ENCODE data around the gene HMGCLL1.

HMGCLL1 gene

GRCh38 chr6:55578537-55579363, at the start of gene HMGCLL1:
Gene HMGCLL1, minus strand, starts transcription at chr6:55579192. Its CDS starts 137 bp downstream, at chr6:55579055.
- DNase-seq (ENCODE audit: low read depth in 2 of 2): no peak

GRCh38 chr6:55621993-55622392, 43.0 kb upstream of the HMGCLL1 start:
- DNase-seq (ENCODE audit: low read depth in 2 of 2): no peak

GRCh38 chr6:55621244-55621643, 42.3 kb upstream of the HMGCLL1 start:
- DNase-seq (ENCODE audit: low read depth in 2 of 2): no peak

DNA sequence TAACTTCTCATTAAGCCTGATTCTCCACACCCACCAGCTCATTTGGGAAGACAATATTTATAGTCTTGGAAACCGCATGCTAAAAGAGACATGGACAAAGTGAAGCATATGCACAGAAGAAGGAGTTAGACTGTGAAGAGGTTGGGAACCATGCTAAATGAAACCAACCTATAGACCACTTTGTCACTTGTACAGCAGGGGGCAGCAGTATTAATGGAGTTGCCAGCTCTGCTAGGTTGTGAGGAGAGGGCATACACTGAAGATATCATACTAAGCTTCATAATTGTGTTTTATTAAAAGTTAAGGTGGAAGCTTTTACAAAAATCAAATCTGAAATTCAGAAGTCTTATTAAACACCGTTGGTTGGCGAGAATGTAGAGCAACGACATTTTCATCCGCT, 38.3 kb upstream of the HMGCLL1 start:
- no peak for DNase-seq (ENCODE audit: low read depth in 2 of 2)

DNA sequence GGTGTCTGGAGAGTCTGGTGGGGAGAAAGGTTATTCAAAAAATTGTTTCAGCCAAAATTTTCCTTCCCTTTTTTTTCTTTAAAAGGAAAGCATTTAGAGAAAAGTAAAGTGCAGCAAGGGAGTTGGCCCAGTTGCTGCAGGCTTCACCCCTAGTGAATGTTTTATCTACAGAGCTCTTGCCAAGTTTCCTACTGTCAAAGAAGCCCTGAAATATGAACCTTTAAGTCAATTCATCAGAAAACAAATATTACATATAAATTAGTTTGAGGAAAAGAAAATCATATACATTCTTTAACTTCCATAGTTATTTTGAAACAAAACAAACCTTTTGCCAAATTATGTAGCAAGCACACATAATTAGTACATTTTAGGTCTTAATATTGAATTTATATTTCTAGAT, 25.0 kb upstream of the HMGCLL1 start:
- DNase-seq (ENCODE audit: low read depth in 2 of 2): no peak

GRCh38 chr6:55601120-55601519, 22.1 kb upstream of the HMGCLL1 start:
- DNase-seq (ENCODE audit: low read depth in 2 of 2): no peak

DNA sequence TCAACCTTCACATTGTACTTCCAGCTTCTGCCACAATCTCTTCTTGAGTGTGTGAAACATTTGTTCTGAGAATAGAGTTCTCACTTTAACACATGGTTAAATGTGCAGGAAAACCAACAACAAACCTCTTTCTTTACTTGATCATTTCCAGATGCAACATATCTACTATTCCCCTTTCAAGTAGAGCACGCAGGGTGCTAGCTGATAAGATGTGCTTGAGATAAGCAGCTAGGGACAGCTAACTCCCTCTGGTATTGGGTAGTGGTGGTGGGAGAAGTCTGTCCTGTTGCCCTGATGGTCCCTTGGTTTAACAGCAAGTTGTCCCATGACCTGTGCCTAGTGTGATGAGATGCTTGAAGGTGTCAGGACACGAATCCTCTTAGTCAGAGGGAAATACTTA, 15.4 kb upstream of the HMGCLL1 start:
- no peak for DNase-seq (ENCODE audit: low read depth in 2 of 2)

- DNase-seq (ENCODE audit: low read depth in 2 of 2): no peak
Observed at GRCh38 chr6:55584654-55585354, 5.8 kb upstream of the HMGCLL1 start.

DNA sequence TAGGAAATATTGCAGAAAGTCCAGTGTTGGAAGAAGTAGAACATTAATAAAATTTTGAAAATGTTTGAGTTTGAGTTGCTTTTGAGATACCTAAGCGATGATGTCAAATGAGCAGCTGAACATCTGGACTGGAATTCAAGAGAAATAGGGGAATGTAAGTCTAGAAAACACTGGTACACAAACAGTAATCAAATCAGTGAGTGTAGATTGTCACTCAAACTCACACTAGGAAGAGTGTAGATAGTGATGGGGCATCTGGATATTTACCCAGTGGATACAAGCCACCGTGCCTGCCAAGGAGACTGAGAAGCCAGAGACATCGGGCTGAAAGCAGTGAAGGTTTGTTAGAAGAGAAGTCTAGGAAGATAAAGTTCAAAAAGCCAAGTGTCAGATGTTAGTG, 2.2 kb downstream of the HMGCLL1 start:
- no peak for DNase-seq (ENCODE audit: low read depth in 2 of 2)

- DNase-seq (ENCODE audit: low read depth in 2 of 2): no peak
Observed at GRCh38 chr6:55574556-55574955, 4.4 kb downstream of the HMGCLL1 start.

- no peak for DNase-seq (ENCODE audit: low read depth in 2 of 2)
Observed at GRCh38 chr6:55569638-55570037, 9.4 kb downstream of the HMGCLL1 start.

GRCh38 chr6:55568808-55569439, 10.1 kb downstream of the HMGCLL1 start:
- no peak for DNase-seq (ENCODE audit: low read depth in 2 of 2)

DNA sequence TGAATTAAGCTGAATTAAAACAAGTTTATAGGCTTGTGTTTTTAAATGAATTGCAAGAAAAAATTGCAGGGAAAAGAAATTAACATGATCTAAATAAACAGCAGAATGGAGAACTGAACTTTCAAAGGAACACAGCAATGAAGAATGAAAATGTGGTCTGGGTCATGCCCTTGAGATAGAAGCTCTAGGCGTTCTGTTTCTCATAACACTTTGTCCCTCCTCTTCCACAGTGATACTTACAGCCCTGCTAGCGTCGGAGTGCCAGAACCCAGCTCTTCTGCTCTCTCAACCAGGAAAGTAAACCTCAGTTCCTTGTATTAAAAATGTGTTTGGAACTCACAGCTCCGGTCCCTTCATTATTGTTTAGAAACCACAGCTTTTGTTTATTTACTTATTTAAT, 11.4 kb downstream of the HMGCLL1 start:
- no peak for DNase-seq (ENCODE audit: low read depth in 2 of 2)

DNA sequence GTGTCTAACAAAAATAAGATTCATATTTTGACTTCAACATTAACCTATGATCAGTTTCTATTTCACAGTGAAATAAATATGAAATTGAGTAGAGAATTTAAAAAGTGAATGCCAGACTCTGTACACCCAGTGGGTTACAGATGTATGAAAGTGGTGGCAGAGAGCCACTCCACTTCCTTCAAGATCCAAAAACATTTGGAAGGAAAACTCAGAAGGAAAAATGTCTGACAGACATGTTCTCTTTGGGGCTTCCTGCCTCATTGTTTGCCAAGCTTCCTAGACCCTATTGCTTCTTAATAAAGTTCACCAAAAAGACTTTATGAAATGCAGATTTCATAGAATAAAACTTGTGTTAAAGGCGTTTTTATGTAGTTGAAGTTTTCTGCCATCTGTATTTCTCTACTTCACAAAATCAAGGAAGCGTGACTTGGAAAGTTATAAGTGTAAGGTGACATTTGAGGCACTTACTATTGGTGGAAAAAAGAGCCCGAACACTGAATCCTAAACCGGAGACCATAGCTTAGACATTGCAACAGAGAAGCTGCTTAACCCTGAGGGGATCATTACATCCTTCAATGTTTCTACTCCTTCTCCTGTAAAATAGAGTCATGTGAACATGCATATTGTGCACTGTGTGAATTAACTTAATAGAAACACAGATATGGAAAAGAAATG, 12.8 kb downstream of the HMGCLL1 start:
- no peak for DNase-seq (ENCODE audit: low read depth in 2 of 2)

- DNase-seq (ENCODE audit: low read depth in 2 of 2): no peak
Observed at GRCh38 chr6:55562318-55562717, 16.7 kb downstream of the HMGCLL1 start.

- DNase-seq (ENCODE audit: low read depth in 2 of 2): no peak
Observed at GRCh38 chr6:55560290-55560885, 18.6 kb downstream of the HMGCLL1 start.

- DNase-seq (ENCODE audit: low read depth in 2 of 2): no peak
Observed at GRCh38 chr6:55557146-55557545, 21.8 kb downstream of the HMGCLL1 start.

GRCh38 chr6:55545791-55546190, 33.2 kb downstream of the HMGCLL1 start:
- no peak for DNase-seq (ENCODE audit: low read depth in 2 of 2)

DNA sequence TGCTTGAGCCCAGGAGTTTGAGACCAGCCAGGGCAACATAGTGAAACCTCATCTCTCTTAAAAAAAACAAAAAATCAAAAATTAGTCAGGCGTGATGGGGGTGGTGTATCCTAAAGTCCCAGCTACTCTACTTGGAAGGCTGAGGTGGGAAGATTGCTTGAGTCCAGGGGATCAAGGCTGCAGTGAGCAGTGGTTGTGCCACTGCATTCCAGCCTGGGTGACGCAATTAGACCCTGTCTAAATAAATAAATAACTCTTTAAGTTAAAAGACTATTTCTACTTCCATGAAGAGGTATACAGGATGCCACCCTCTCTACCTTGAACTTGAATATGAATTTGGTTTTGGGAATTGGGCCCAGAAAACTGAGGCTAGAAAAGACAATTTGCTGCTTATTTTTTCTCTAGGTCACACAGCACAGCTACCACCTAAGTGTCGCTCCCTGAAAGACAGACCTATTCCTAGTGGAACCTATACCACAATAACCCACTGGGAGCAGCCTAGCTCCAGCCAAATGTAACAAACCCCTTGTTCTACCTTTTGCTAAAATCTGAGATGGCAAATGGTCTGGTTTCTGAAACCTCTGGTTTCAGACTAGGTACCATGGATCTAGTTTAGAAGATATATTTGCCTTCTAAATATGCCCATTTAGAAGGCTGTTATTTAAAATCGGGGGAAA, 35.2 kb downstream of the HMGCLL1 start:
- no peak for DNase-seq (ENCODE audit: low read depth in 2 of 2)

DNA sequence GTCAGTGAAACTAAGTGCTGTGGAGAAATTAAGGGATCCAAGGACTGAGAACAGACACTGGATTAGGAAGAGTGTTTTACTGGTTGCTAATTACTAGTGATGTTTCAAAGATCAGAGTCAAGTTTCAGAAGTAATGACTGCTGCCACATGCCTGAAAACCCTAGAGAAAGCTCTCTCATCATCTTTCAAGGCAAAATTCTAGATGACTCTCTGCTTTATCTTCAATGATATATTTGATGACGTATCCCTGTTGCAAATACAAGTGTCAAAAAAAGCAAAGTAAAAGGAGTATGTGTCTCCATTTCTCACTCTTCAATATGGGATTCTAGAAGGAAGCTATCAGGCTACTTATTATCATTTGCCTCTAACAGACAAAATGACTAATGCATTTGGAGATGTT, 38.0 kb downstream of the HMGCLL1 start:
- no peak for DNase-seq (ENCODE audit: low read depth in 2 of 2)

- no peak for DNase-seq (ENCODE audit: low read depth in 2 of 2)
Observed at GRCh38 chr6:55536391-55536956, 42.5 kb downstream of the HMGCLL1 start.
